K562 (cell line): ENCODE measurements around the gene GRIK3.

ENCODE experiments used
- EZH2 ChIP-seq: IDR thresholded peaks from 2 replicates; pipeline ENCODE4 v1.6.1; 2012; ENCODE audit warnings: low read depth, mild to moderate bottlenecking, inconsistent platforms, low read length, borderline replicate concordance
- NCOA2 ChIP-seq, 2 experiments: fragments of 450-650 bp; IDR thresholded peaks; 2 replicates each; pipeline ENCODE4 v1.6.1; 2018; ENCODE audit warnings: mild to moderate bottlenecking in 2 of 2, moderate library complexity in 1 of 2; ENCODE audit not compliant: partially characterized antibody in 2 of 2
- ZNF133 ChIP-seq: fragments of 250-450 bp; sonication (Bioruptor Pico); IDR thresholded peaks from 2 replicates; pipeline ENCODE4 v1.4.0; 2020; ENCODE audit warnings: mild to moderate bottlenecking
- TF ChIP-seq, protein P1 (sequence below): sonication (generic); formaldehyde crosslinking; IDR thresholded peaks from 2 replicates; pipeline ENCODE4 v1.8.0; 2022; ENCODE audit warnings: missing genetic modification reagents, mild to moderate bottlenecking, borderline replicate concordance
- TF ChIP-seq, protein P2 (sequence below), 3 experiments: IDR thresholded peaks in 2 of 3; conservative IDR thresholded peaks in 1 of 3; 2 replicates each; pipeline ENCODE4 v1.5.1; 2011 to 2012; ENCODE audit warnings: low read length in 3 of 3, mild to moderate bottlenecking in 3 of 3, control low read depth in 2 of 3, improper control_type of control experiment in 1 of 3, inconsistent platforms in 1 of 3, low read depth in 1 of 3, mixed read lengths in 1 of 3, moderate library complexity in 1 of 3; ENCODE audit not compliant: insufficient read depth in 2 of 3

- TF ChIP-seq EZH2 (no peak), NCOA2 (IDR thresholded peaks at IDR 0.05; ENCODE audit: partially characterized antibody in 2 of 2) (no peak), ZNF133 (CRISPR knock-in tag) (no peak)
- TF ChIP-seq, protein P1, sequence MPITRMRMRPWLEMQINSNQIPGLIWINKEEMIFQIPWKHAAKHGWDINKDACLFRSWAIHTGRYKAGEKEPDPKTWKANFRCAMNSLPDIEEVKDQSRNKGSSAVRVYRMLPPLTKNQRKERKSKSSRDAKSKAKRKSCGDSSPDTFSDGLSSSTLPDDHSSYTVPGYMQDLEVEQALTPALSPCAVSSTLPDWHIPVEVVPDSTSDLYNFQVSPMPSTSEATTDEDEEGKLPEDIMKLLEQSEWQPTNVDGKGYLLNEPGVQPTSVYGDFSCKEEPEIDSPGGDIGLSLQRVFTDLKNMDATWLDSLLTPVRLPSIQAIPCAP = no peak
- TF ChIP-seq, protein P2, sequence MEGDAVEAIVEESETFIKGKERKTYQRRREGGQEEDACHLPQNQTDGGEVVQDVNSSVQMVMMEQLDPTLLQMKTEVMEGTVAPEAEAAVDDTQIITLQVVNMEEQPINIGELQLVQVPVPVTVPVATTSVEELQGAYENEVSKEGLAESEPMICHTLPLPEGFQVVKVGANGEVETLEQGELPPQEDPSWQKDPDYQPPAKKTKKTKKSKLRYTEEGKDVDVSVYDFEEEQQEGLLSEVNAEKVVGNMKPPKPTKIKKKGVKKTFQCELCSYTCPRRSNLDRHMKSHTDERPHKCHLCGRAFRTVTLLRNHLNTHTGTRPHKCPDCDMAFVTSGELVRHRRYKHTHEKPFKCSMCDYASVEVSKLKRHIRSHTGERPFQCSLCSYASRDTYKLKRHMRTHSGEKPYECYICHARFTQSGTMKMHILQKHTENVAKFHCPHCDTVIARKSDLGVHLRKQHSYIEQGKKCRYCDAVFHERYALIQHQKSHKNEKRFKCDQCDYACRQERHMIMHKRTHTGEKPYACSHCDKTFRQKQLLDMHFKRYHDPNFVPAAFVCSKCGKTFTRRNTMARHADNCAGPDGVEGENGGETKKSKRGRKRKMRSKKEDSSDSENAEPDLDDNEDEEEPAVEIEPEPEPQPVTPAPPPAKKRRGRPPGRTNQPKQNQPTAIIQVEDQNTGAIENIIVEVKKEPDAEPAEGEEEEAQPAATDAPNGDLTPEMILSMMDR (IDR thresholded peaks at IDR 0.05 in 2 of 3, conservative IDR thresholded peaks at IDR 0.05 in 1 of 3; ENCODE audit: insufficient read depth in 2 of 3, low read depth in 1 of 3, low read length in 3 of 3) = no peak
Measured at GRCh38 chr1:36881541-36881940, 152.8 kb downstream of the GRIK3 start.
